OCI-LY7 (cell line): ENCODE data around the gene PILRB.
"Not testable (repeated sequence)": the region's sequence is repeated elsewhere in the genome, so short reads cannot be mapped to it uniquely, and the experiment has no call there.

Source experiments
- CTCF ChIP-seq: fragments of 200-600 bp; sonication (generic); conservative IDR thresholded peaks from 2 replicates; pipeline ENCODE4 v1.5.1; 2014; ENCODE audit warnings: mild to moderate bottlenecking, antibody characterized with exemption, low read length, moderate library complexity, mixed read lengths
- EZH2phosphoT487 ChIP-seq: fragments of 200-600 bp; sonication (generic); IDR thresholded peaks from 2 replicates; pipeline ENCODE4 v1.6.1; 2018; ENCODE audit warnings: low read depth, borderline replicate concordance, mild to moderate bottlenecking, mixed run types, antibody characterized with exemption, low read length, moderate library complexity, mixed read lengths

GRCh38 chr7:100341286-100341685 lies 16.6 kb upstream of the PILRB start:
- TF ChIP-seq CTCF: peak; percentile 34; the same call in 1 of the 2 replicates
- not testable (repeated sequence) for TF ChIP-seq EZH2phosphoT487
